NCI-H2029 (cell line): ENCODE data around the gene ZNF732.
"Not testable (repeated sequence)": the region's sequence is repeated elsewhere in the genome, so short reads cannot be mapped to it uniquely, and the experiment has no call there.

Source experiments
- DNase-seq: peaks from one replicate; lab custom pipeline; 2025; lab: John Stamatoyannopoulos, UW

ZNF732 gene

GRCh38 chr4:304969-305680 is at the start of gene ZNF732:
Gene ZNF732, minus strand, starts transcription at chr4:305474. Its CDS starts 164 bp downstream, at chr4:305310.
- DNase-seq, result peak; percentile 74

- DNase-seq, result no peak
Measured at GRCh38 chr4:340011-340410, 34.7 kb upstream of the ZNF732 start.

- no peak for DNase-seq
Measured at GRCh38 chr4:338759-339097, 33.5 kb upstream of the ZNF732 start.

- no peak for DNase-seq
Measured at GRCh38 chr4:337932-338758, 32.9 kb upstream of the ZNF732 start.

- peak; percentile 93 for DNase-seq
Measured at GRCh38 chr4:337143-337931, 32.1 kb upstream of the ZNF732 start, which contains the start of gene ZNF141. Gene ZNF141, plus strand, starts transcription at chr4:337814. Its CDS starts 170 bp downstream, at chr4:337984.

GRCh38 chr4:336893-337142 is 31.5 kb upstream of the ZNF732 start:
- DNase-seq, result no peak

- no peak for DNase-seq
Measured at GRCh38 chr4:336099-336892, 31.0 kb upstream of the ZNF732 start.

GRCh38 chr4:335515-335914 is 30.2 kb upstream of the ZNF732 start:
- no peak for DNase-seq

- DNase-seq, result no peak
Measured at GRCh38 chr4:328729-329128, 23.5 kb upstream of the ZNF732 start.

GRCh38 chr4:314296-314903 is 9.1 kb upstream of the ZNF732 start:
- DNase-seq, result no peak

GRCh38 chr4:309807-310206 is 4.5 kb upstream of the ZNF732 start:
- DNase-seq, result no peak

- no peak for DNase-seq
Measured at GRCh38 chr4:306551-306961, 1.3 kb upstream of the ZNF732 start.

- not testable (repeated sequence) for DNase-seq
Measured at GRCh38 chr4:304516-304915, 758 bp downstream of the ZNF732 start.

GRCh38 chr4:302381-302780 is 2.9 kb downstream of the ZNF732 start:
- DNase-seq, result no peak

GRCh38 chr4:294732-295131 is 10.5 kb downstream of the ZNF732 start:
- no peak for DNase-seq

GRCh38 chr4:288891-289290 is 16.4 kb downstream of the ZNF732 start:
- DNase-seq, result no peak

- DNase-seq, result no peak
Measured at GRCh38 chr4:273309-274017, 31.8 kb downstream of the ZNF732 start.

- no peak for DNase-seq
Measured at GRCh38 chr4:271492-272103, 33.7 kb downstream of the ZNF732 start.

GRCh38 chr4:259240-259639 is 46.0 kb downstream of the ZNF732 start:
- not testable (repeated sequence) for DNase-seq

- no peak for DNase-seq
Measured at GRCh38 chr4:256492-256891, 48.8 kb downstream of the ZNF732 start.
